GM20431 (cell line): ENCODE results near the gene KRTAP4-16.
"Not testable (repeated sequence)": the region's sequence is repeated elsewhere in the genome, so short reads cannot be mapped to it uniquely, and the experiment has no call there.

Experiments used
- in situ Hi-C: fragments of 300-500 bp; cut with MseI, MboI; formaldehyde crosslinking; loops from one replicate; pipeline ENCODE4 v1.15.0; 2020; ENCODE audit warnings: low sequenced_read_pairs; ENCODE audit not compliant: unreplicated experiment

Gene KRTAP4-16

DNA sequence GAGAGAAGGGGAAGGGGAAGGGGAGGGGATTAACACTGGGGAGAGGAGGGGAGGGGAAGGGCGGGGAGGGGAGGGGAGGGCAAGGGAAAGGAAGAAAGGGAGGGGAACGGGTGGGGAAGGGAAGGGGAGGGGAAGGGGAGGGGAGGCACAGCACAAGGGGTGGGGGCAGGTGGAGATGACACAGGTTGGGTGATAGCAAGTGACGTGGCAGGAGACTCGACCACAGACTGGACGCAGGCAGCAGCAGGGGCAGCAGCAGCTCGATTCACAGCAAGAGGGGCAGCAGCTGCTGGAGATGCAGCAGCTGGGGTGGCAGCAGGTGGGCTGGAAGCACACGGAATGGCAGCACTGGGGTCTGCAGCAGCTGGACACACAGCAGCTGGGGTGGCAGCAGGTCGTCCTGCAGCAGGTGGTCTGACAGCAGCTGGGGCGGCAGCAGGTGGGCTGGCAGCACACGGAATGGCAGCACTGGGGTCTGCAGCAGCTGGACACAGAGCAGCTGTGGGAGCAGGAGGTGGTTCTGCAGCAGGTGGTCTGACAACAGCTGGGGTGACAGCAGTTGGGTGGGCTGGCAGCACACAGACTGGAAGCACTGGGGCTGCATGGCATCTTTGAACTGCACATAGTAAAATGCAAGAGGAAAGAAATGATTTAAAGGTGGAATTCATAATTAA, at the start of gene KRTAP4-16:
Gene KRTAP4-16 (minus strand): TSS at position 624 of the 674 bp plus-strand sequence. CDS start 0 bp downstream, at position 624.
- in situ Hi-C loops, result no loop called here

DNA sequence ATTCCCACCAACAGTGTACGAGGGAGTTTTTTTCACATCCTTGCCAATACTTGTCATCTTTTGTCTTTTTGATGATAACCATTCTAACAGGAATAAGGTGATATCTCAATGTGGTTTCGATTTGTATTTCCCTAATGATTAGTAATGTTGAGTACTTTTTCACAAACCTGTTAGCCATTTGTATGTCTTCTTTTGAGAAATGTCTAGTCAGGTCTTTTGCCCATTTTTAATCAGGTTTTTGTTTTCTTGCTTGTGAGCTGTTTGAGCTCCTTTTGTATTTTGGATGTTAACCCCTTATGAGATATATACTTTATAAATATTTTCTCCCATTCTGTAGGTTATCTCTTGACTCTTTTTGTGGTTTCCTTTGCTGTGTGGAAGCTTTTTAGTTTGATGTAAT, 49.5 kb upstream of the KRTAP4-16 start:
- in situ Hi-C loops, result no loop called here

DNA sequence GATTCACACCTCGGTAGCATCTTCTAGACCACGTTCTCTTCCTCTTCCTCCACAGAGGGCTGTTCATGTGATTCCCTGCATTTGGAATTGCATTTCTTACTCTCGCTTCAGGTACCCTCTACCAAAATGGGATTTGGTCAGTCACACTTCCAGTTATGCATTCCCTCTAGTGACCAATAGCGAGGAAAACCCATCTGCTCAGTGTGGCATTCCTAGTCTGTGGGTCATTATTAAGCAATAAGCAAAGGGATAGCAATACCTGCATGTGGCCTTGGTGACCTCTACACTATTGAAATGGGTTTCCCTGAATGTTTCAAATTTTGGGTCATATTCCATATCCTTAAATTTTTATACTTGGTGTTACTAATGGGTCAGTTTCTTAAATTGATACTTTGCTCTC, 48.0 kb upstream of the KRTAP4-16 start:
- in situ Hi-C loops, result no loop called here

GRCh38 chr17:41149652-41149985, 47.6 kb upstream of the KRTAP4-16 start, which contains the start of gene KRTAP4-5:
Gene KRTAP4-5, minus strand, starts transcription at chr17:41149825. Its CDS starts 58 bp downstream, at chr17:41149767.
- in situ Hi-C loops, result no loop called here

- in situ Hi-C loops, result not testable (repeated sequence)
These were observed 47.1 kb upstream of the KRTAP4-16 start for GRCh38 chr17:41148971-41149651.

DNA sequence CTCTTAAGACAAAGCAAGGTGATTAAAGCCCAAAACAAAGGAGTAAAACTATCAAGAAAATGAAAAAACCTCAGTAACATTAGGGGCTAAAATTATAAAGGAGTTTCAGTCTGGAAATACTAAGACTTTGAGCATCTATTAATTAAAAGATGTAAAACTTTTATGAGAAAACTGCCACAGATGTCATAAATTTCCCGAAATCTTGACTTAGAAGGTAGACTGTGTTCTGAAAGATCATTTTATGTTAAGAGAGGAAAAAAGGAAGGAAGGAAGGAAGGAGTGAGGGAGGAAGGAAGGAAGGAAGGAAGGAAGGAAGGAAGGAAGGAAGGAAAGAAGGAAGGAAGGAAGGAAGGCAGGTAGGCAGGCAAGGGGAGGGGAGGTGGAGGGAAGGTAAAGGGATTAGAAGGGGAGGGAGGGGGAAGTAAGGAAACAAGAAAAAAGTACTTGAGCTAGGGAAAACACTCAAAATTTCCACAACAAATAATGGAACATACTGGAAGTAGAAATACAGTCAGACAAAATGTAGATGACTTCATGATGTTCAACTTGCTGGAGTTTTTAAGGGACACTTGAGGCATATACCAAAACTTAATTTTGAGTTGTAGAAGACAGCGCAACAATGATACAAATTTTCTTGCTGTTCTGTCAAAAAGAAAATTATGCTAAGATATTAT, 45.7 kb upstream of the KRTAP4-16 start:
- in situ Hi-C loops, result no loop called here

- in situ Hi-C loops, result no loop called here
These were observed 43.3 kb upstream of the KRTAP4-16 start for GRCh38 chr17:41145261-41145660.

DNA sequence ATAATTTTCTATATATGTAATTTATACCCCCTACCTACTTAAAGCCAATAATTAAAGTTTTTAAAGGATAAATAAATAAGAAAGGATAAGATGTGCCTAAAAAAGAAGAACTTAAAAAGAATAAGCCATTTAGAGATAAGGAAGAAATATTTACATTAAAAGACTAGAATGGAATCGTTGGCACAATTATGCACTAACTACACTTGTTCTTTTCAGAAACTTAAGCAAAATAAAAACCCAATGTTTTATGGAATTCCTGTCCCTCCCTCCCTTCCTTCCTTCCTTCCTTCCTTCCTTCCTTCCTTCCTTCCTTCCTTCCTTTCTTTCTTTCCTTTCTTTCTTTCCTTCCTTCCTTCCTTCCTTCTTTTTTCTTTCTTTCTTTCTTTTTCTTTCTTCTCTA, 42.8 kb upstream of the KRTAP4-16 start:
- in situ Hi-C loops, result no loop called here

DNA sequence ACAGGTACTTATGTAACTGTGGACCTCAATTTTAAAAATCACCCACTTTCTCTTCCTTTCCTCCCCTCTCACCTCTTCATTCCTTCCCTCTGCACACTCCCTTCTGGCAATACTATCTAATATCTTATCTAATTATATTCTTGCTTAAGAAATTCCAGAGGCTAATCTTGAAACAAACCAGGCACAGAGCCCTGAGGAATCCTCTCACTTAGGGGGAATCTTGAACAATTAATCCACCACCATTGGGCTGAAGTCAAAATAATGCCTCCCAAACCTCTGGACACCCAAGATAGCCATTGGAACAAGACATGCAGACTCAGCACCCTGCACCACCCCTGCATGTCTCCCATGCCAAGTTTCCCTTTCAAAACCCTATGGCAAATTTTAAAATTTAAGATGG, 39.4 kb upstream of the KRTAP4-16 start:
- in situ Hi-C loops, result no loop called here

- in situ Hi-C loops, result no loop called here
These were observed 38.5 kb upstream of the KRTAP4-16 start, which contains the start of gene KRTAP4-6 for GRCh38 chr17:41140360-41141131. Gene KRTAP4-6, minus strand, starts transcription at chr17:41140544. Its CDS starts 57 bp downstream, at chr17:41140487.

GRCh38 chr17:41139865-41140264, 37.9 kb upstream of the KRTAP4-16 start:
- in situ Hi-C loops, result not testable (repeated sequence)

DNA sequence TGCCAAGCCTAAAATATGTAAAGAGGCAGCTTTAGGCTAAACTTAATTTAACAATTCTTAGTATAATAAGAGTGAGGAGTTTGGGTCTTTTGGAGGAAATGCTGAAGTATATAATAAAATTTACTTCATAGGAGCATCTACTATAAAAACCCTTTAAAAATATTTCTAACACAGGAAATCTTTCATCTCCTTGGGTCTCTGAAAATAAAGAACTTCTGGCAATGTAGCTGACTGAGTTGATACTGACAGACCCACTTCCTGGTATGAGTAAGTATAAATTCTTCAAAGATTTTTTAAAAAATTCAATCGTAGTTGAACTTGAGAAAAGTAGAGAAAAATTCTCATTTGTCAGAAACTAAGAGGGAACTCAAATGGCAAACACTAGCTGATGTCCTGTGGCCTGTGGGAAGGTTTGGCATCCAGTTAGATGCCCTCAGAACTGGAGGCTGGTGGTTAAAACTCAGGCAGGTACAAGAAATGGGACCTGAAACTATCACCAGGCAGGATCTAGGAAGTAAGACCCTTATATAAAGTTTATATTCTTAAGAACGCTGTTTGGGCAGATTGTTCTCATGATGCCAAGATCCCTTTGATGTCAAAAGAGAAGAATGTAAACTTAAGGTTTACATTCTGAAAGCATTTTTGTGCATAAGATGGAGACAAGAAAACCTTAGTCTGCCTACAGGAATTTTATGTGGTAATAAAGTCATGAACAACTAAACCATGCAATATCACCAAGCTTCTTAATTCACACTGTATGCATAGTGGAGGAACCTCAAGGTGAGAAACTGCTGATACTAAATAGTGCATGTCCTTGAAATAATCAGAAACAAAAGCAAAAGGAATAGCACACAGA, 32.1 kb upstream of the KRTAP4-16 start:
- in situ Hi-C loops, result no loop called here

GRCh38 chr17:41131979-41132378, 30.0 kb upstream of the KRTAP4-16 start:
- in situ Hi-C loops, result no loop called here

DNA sequence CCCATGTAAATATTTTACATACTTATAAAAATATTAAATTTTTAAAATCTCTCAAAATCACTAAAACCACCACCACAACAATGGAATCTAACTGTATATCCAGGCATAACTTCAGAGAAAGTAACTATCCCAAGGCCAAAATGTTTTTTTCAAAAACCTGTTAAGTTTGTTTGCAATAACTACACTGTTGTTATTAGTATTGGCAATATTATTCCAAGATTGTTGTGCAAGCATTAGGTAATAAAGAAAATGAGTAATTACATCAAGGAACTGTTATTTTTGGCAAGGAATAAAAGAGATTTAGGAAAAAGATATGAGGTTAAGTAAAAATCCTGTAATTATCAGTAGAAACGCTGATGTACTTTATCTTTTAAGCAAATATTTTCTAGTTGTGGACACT, 25.4 kb upstream of the KRTAP4-16 start:
- in situ Hi-C loops, result no loop called here

- in situ Hi-C loops, result no loop called here
These were observed 24.4 kb upstream of the KRTAP4-16 start for GRCh38 chr17:41126412-41126811.

DNA sequence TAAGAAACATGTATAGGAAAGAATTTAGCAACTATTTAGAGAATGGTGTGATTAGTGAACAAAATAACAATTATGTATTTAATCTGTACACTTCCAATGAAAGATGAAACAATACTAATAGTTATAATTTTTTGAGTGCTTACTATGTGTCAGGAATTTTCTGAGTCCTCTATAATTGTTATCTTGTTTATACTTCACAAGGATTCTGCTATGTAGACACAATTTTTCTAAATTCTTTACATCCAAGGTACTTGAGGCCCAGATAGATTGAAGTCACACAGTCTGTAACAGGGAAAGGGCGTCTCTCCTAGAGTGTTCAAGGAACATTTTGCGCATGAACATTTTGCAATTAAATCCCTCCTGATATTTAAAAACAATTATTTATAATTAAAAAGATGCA, 23.1 kb upstream of the KRTAP4-16 start:
- in situ Hi-C loops, result no loop called here

- in situ Hi-C loops, result not testable (repeated sequence)
These were observed 22.0 kb upstream of the KRTAP4-16 start, which contains the start of gene KRTAP4-12 for GRCh38 chr17:41123991-41124371. Gene KRTAP4-12, minus strand, starts transcription at chr17:41124182. Its CDS starts 60 bp downstream, at chr17:41124122.

- in situ Hi-C loops, result not testable (repeated sequence)
These were observed 21.4 kb upstream of the KRTAP4-16 start for GRCh38 chr17:41123292-41123990.

- in situ Hi-C loops, result no loop called here
These were observed 19.7 kb upstream of the KRTAP4-16 start for GRCh38 chr17:41121742-41122141.
